Measurements from ENCODE around the gene GABRG3.

- TF ChIP-seq CTCF (IDR thresholded peaks at IDR 0.05) = no peak
- no peak for TF ChIP-seq POLR2A (IDR thresholded peaks at IDR 0.05)
Observed at GRCh38 chr15:27352136-27352535, 381.2 kb downstream of the GABRG3 start.

Data from heart left ventricle (tissue), 13 donors.